DMS79 (cell line): ENCODE data around the gene BCKDK.

Source experiments
- DNase-seq: peaks from one replicate; lab custom pipeline; 2025; lab: John Stamatoyannopoulos, UW

BCKDK gene

GRCh38 chr16:31108035-31108793 lies at the start of gene BCKDK:
TSS of gene BCKDK (plus strand) at chr16:31108386. CDS start at chr16:31109224, 838 bp downstream.
- DNase-seq: peak; percentile 9

- DNase-seq: no peak
These were observed 46.9 kb upstream of the BCKDK start for GRCh38 chr16:31061126-31061812.

GRCh38 chr16:31061813-31062440 lies 46.3 kb upstream of the BCKDK start:
- no peak for DNase-seq

- no peak for DNase-seq
These were observed 44.7 kb upstream of the BCKDK start for GRCh38 chr16:31063495-31063842.

GRCh38 chr16:31063843-31064611 lies 44.2 kb upstream of the BCKDK start:
- DNase-seq: no peak

GRCh38 chr16:31064882-31065461 lies 43.2 kb upstream of the BCKDK start:
- DNase-seq: no peak

GRCh38 chr16:31067342-31067741 lies 40.8 kb upstream of the BCKDK start:
- DNase-seq: no peak

- DNase-seq: no peak
These were observed 36.3 kb upstream of the BCKDK start for GRCh38 chr16:31071861-31072260.

- no peak for DNase-seq
These were observed 35.5 kb upstream of the BCKDK start for GRCh38 chr16:31072540-31073141.

GRCh38 chr16:31073142-31073969 lies 34.8 kb upstream of the BCKDK start:
- peak; percentile 67 for DNase-seq

GRCh38 chr16:31073970-31074813 lies 34.0 kb upstream of the BCKDK start, which contains the start of the genes ZNF646 and ZNF668:
TSS of gene ZNF646 (plus strand) at chr16:31074422. CDS start at chr16:31076325, 1,903 bp downstream.
TSS of gene ZNF668 (minus strand) at chr16:31074240. CDS start at chr16:31064459, 9,781 bp downstream.
- DNase-seq: peak; percentile 96

GRCh38 chr16:31074814-31075183 lies 33.4 kb upstream of the BCKDK start:
- no peak for DNase-seq

- DNase-seq: no peak
These were observed 31.9 kb upstream of the BCKDK start for GRCh38 chr16:31076319-31076718.

- DNase-seq: no peak
These were observed 31.2 kb upstream of the BCKDK start for GRCh38 chr16:31077024-31077423.

- DNase-seq: no peak
These were observed 30.4 kb upstream of the BCKDK start for GRCh38 chr16:31077592-31078396.

GRCh38 chr16:31078597-31079341 lies 29.4 kb upstream of the BCKDK start:
- no peak for DNase-seq

GRCh38 chr16:31079342-31079944 lies 28.7 kb upstream of the BCKDK start:
- DNase-seq: no peak
